OCI-LY1 (cell line): ENCODE data around the gene PCSK2.

Experiments used
- H2AFZ ChIP-seq: fragments of 200-600 bp; sonication (generic), shearing (Covaris generic); 2 replicates; pipeline ENCODE4 v1.6.0; 2014; ENCODE audit warnings: antibody characterized with exemption, mild to moderate bottlenecking, low read length
- H3F3A ChIP-seq: fragments of 200-600 bp; sonication (generic), shearing (Covaris generic); 2 replicates; pipeline ENCODE4 v1.6.0; 2014; ENCODE audit warnings: mild to moderate bottlenecking, antibody characterized with exemption, low read length, moderate library complexity; ENCODE audit not compliant: insufficient read depth
- H3K27ac ChIP-seq: fragments of 200-600 bp; sonication (generic); 2 replicates; pipeline ENCODE4 v1.5.1; 2014; ENCODE audit warnings: low read length, mixed run types, mild to moderate bottlenecking, low read depth; ENCODE audit not compliant: poor library complexity, severe bottlenecking
- H3K27me3 ChIP-seq: fragments of 200-600 bp; sonication (generic); 2 replicates; pipeline ENCODE4 v1.6.0; 2014; ENCODE audit warnings: antibody characterized with exemption, mild to moderate bottlenecking, low read length, moderate library complexity; ENCODE audit not compliant: insufficient read depth
- H3K36me3 ChIP-seq: fragments of 200-600 bp; sonication (generic); 2 replicates; pipeline ENCODE4 v1.6.1; 2014; ENCODE audit warnings: mild to moderate bottlenecking, antibody characterized with exemption, low read length, moderate library complexity, mixed read lengths; ENCODE audit not compliant: insufficient read depth
- H3K4me1 ChIP-seq: fragments of 200-600 bp; sonication (generic); 2 replicates; pipeline ENCODE4 v1.5.1; 2014; ENCODE audit warnings: mild to moderate bottlenecking, low read length, moderate library complexity; ENCODE audit not compliant: insufficient read depth, severe bottlenecking
- H3K4me2 ChIP-seq: fragments of 200-600 bp; sonication (generic), shearing (Covaris generic); 2 replicates; pipeline ENCODE4 v1.6.1; 2014; ENCODE audit warnings: low read length
- H3K4me3 ChIP-seq: fragments of 200-600 bp; sonication (generic); 2 replicates; pipeline ENCODE4 v1.5.1; 2014; ENCODE audit warnings: low read length, low read depth, mild to moderate bottlenecking, mixed read lengths; ENCODE audit not compliant: poor library complexity, severe bottlenecking
- H3K79me2 ChIP-seq: fragments of 200-600 bp; shearing (Covaris generic); 2 replicates; pipeline ENCODE4 v1.6.1; 2016; ENCODE audit warnings: mixed run types, low read length, mixed read lengths; ENCODE audit not compliant: insufficient read depth
- H3K9ac ChIP-seq: fragments of 200-600 bp; sonication (generic), shearing (Covaris generic); 2 replicates; pipeline ENCODE4 v1.6.1; 2014; ENCODE audit warnings: mild to moderate bottlenecking, low read length, mixed read lengths
- H3K9me2 ChIP-seq: fragments of 200-600 bp; sonication (generic), shearing (Covaris generic); 2 replicates; pipeline ENCODE4 v1.6.1; 2014; ENCODE audit warnings: low read depth, mild to moderate bottlenecking, low read length, mixed read lengths
- H3K9me3 ChIP-seq: fragments of 200-600 bp; shearing (Covaris generic); 2 replicates; pipeline ENCODE4 v1.6.1; 2014; ENCODE audit warnings: low read length, mixed read lengths
- H4K20me1 ChIP-seq: fragments of 200-600 bp; sonication (generic), shearing (Covaris generic); 2 replicates; pipeline ENCODE4 v1.6.0; 2016; ENCODE audit warnings: mild to moderate bottlenecking, low read length; ENCODE audit not compliant: insufficient read depth
- EZH2 ChIP-seq: fragments of 200-600 bp; sonication (generic), shearing (Covaris generic); IDR thresholded peaks from 2 replicates; pipeline ENCODE4 v1.8.0; 2017; ENCODE audit warnings: borderline replicate concordance, mixed run types, mild to moderate bottlenecking, antibody characterized with exemption, low read length, moderate library complexity, mixed read lengths
- TF ChIP-seq, protein P1 (sequence below): fragments of 200-600 bp; sonication (generic), shearing (Covaris generic); IDR thresholded peaks from 2 replicates; pipeline ENCODE4 v1.5.1; 2017; ENCODE audit warnings: mild to moderate bottlenecking, antibody characterized with exemption, low read length, moderate library complexity, mixed read lengths

PCSK2 gene

DNA sequence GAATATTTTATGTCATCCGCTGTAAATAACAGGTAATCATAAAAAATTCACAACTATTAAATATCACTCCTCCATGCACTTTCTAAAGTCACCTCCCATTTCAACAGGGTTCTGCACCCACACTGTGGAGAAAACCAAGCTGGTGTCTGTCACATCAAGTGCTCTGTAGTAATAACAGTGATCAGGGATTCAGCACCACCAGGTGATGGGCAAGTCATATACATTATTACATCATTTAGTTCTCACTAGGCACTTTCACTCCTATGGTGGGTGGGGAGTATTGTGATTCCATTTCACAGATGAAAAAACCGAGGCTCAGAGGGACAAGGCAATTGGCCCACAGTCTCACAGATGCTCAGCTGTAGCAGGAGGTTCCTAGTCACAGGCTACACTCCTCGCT lies 295.7 kb downstream of the PCSK2 start:
- Histone ChIP-seq H2AFZ (no peak overlapping the region), H3K27ac (no peak overlapping the region), H3K4me2 (no peak overlapping the region), H3K9ac (no peak overlapping the region), H3K4me3 (no peak overlapping the region), H3K27me3 (peaks cover 5% of the 10 kb centered on the region), H3K79me2 (no peaks in the 10 kb centered on the region), H3K4me1 (no peaks in the 10 kb centered on the region), H3F3A (no peaks in the 10 kb centered on the region), H3K9me2 (no peaks in the 10 kb centered on the region), H3K36me3 (no peaks in the 10 kb centered on the region), H3K9me3 (no peaks in the 10 kb centered on the region), H4K20me1 (no peaks in the 10 kb centered on the region)
- TF ChIP-seq, protein P1, sequence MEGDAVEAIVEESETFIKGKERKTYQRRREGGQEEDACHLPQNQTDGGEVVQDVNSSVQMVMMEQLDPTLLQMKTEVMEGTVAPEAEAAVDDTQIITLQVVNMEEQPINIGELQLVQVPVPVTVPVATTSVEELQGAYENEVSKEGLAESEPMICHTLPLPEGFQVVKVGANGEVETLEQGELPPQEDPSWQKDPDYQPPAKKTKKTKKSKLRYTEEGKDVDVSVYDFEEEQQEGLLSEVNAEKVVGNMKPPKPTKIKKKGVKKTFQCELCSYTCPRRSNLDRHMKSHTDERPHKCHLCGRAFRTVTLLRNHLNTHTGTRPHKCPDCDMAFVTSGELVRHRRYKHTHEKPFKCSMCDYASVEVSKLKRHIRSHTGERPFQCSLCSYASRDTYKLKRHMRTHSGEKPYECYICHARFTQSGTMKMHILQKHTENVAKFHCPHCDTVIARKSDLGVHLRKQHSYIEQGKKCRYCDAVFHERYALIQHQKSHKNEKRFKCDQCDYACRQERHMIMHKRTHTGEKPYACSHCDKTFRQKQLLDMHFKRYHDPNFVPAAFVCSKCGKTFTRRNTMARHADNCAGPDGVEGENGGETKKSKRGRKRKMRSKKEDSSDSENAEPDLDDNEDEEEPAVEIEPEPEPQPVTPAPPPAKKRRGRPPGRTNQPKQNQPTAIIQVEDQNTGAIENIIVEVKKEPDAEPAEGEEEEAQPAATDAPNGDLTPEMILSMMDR, result no peak
- TF ChIP-seq EZH2, result no peak

DNA sequence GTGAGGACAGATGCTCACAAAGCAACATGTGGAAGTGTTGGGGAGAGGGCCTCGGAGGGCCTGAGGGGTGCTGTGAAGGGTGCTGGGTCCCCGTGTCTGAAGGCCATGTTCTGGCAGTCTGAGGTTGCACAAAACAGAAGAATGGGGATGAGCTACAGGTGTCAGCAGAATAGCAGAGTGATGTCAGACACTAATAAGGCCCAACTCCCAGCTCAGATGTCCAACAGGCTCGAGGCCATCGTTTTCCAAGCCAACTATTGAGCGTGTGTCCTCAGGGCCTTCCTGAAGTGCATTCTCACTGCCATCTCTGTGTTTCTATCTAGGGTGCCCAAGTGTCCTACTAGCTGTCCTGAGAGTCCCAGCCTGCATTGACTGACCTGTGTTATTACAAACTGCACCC lies 296.5 kb downstream of the PCSK2 start:
- H3K4me2 ChIP-seq, result no peak overlapping the region
- H2AFZ ChIP-seq, result no peak overlapping the region
- no peaks in the 10 kb centered on the region for H3K79me2 ChIP-seq
- no peaks in the 10 kb centered on the region for H3K9me2 ChIP-seq
- TF ChIP-seq EZH2, result no peak
- TF ChIP-seq, protein P1, result no peak
- no peaks in the 10 kb centered on the region for H4K20me1 ChIP-seq
- peaks cover 5% of the 10 kb centered on the region for H3K27me3 ChIP-seq
- no peak overlapping the region for H3K9ac ChIP-seq
- H3K9me3 ChIP-seq, result no peaks in the 10 kb centered on the region
- H3K4me1 ChIP-seq, result no peaks in the 10 kb centered on the region
- H3K27ac ChIP-seq, result no peak overlapping the region
- no peaks in the 10 kb centered on the region for H3K36me3 ChIP-seq
- H3K4me3 ChIP-seq, result no peak overlapping the region
- H3F3A ChIP-seq, result no peaks in the 10 kb centered on the region

- peaks cover 7% of the 10 kb centered on the region for H3K27me3 ChIP-seq
- no peak for TF ChIP-seq EZH2
- TF ChIP-seq, protein P1, result no peak
- H3F3A ChIP-seq, result no peaks in the 10 kb centered on the region
- no peak overlapping the region for H2AFZ ChIP-seq
- no peaks in the 10 kb centered on the region for H3K79me2 ChIP-seq
- no peak overlapping the region for H3K4me3 ChIP-seq
- H3K27ac ChIP-seq, result no peak overlapping the region
- no peak overlapping the region for H3K9ac ChIP-seq
- H3K9me3 ChIP-seq, result no peaks in the 10 kb centered on the region
- H3K4me1 ChIP-seq, result no peaks in the 10 kb centered on the region
- no peaks in the 10 kb centered on the region for H4K20me1 ChIP-seq
- no peaks in the 10 kb centered on the region for H3K36me3 ChIP-seq
- H3K4me2 ChIP-seq, result no peak overlapping the region
- H3K9me2 ChIP-seq, result no peaks in the 10 kb centered on the region
Observed at GRCh38 chr20:17524560-17524959, 297.7 kb downstream of the PCSK2 start.
